IMR-90 (cell line): ENCODE results near the gene ASCL5.

Source experiments
- CEBPB ChIP-seq: IDR thresholded peaks from 2 replicates; pipeline ENCODE4 v1.6.1; 2012; ENCODE audit warnings: low read depth, low read length, improper control_type of control experiment
- MAFK ChIP-seq: IDR thresholded peaks from 2 replicates; pipeline ENCODE4 v1.6.1; 2012; ENCODE audit warnings: low read depth, low read length, improper control_type of control experiment
- POLR2A ChIP-seq: IDR thresholded peaks from 2 replicates; pipeline ENCODE4 v1.6.1; 2012; ENCODE audit warnings: mild to moderate bottlenecking, low read depth, low read length
- SMC3 ChIP-seq: fragments of 150-350 bp; IDR thresholded peaks from 2 replicates; pipeline ENCODE4 v1.6.1; 2016; ENCODE audit warnings: low read depth, mild to moderate bottlenecking, antibody characterized with exemption, low read length, moderate library complexity
- TF ChIP-seq, protein P1 (sequence below): conservative IDR thresholded peaks from 2 replicates; pipeline ENCODE4 v1.5.1; 2012; ENCODE audit warnings: mild to moderate bottlenecking, low read depth, low read length, improper control_type of control experiment
- TF ChIP-seq, protein P2 (sequence below): fragments of 150-350 bp; IDR thresholded peaks from 2 replicates; pipeline ENCODE4 v1.6.1; 2016; ENCODE audit warnings: low read depth, mild to moderate bottlenecking, low read length, moderate library complexity, borderline replicate concordance
- TF ChIP-seq, protein P3 (sequence below): fragments of 150-350 bp; IDR thresholded peaks from 2 replicates; pipeline ENCODE4 v1.6.1; 2017; ENCODE audit warnings: mild to moderate bottlenecking, antibody characterized with exemption, low read length, low read depth

DNA sequence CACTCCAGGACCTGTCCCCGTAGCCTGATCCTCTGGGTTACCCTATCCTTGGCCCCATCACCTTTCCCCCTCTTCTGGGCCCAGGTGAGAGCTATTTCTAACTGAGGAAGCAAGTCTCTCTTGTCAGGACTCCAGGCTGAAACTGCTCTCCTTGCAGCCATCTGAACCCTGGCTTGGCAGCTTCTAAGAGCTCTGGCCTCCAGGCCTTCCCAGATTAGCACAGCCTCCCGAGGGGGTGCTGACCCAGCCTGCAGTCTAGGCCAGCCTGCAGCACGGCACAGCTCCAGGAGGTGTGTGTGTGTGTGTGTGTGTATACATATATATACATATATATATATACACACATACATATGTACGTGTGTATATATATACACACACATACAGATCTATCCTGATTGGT lies 32.2 kb downstream of the ASCL5 start:
- TF ChIP-seq, protein P1, sequence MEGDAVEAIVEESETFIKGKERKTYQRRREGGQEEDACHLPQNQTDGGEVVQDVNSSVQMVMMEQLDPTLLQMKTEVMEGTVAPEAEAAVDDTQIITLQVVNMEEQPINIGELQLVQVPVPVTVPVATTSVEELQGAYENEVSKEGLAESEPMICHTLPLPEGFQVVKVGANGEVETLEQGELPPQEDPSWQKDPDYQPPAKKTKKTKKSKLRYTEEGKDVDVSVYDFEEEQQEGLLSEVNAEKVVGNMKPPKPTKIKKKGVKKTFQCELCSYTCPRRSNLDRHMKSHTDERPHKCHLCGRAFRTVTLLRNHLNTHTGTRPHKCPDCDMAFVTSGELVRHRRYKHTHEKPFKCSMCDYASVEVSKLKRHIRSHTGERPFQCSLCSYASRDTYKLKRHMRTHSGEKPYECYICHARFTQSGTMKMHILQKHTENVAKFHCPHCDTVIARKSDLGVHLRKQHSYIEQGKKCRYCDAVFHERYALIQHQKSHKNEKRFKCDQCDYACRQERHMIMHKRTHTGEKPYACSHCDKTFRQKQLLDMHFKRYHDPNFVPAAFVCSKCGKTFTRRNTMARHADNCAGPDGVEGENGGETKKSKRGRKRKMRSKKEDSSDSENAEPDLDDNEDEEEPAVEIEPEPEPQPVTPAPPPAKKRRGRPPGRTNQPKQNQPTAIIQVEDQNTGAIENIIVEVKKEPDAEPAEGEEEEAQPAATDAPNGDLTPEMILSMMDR, result no peak
- TF ChIP-seq, protein P2, sequence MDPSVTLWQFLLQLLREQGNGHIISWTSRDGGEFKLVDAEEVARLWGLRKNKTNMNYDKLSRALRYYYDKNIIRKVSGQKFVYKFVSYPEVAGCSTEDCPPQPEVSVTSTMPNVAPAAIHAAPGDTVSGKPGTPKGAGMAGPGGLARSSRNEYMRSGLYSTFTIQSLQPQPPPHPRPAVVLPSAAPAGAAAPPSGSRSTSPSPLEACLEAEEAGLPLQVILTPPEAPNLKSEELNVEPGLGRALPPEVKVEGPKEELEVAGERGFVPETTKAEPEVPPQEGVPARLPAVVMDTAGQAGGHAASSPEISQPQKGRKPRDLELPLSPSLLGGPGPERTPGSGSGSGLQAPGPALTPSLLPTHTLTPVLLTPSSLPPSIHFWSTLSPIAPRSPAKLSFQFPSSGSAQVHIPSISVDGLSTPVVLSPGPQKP, result no peak
- no peak for TF ChIP-seq MAFK
- no peak for TF ChIP-seq POLR2A
- no peak for TF ChIP-seq SMC3
- no peak for TF ChIP-seq CEBPB
- TF ChIP-seq, protein P3, sequence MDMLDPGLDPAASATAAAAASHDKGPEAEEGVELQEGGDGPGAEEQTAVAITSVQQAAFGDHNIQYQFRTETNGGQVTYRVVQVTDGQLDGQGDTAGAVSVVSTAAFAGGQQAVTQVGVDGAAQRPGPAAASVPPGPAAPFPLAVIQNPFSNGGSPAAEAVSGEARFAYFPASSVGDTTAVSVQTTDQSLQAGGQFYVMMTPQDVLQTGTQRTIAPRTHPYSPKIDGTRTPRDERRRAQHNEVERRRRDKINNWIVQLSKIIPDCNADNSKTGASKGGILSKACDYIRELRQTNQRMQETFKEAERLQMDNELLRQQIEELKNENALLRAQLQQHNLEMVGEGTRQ, result no peak
